Choroid plexus epithelial cell (primary cell): Measurements from ENCODE around the gene TPRA1.
"Not testable (repeated sequence)": the region's sequence is repeated elsewhere in the genome, so short reads cannot be mapped to it uniquely, and the experiment has no call there.

Experiments
- DNase-seq: peaks from one replicate; pipeline ENCODE4 v3.0.0-alpha.2; 2010; ENCODE audit warnings: low read depth
- H3K4me3 ChIP-seq: 2 replicates; pipeline ENCODE4 v1.5.1; 2011; ENCODE audit warnings: low read depth, mild to moderate bottlenecking, control low read depth, low read length, moderate library complexity
- TF ChIP-seq, protein P1 (sequence below): conservative IDR thresholded peaks from 2 replicates; pipeline ENCODE4 v1.5.1; 2011; ENCODE audit warnings: low read depth, mild to moderate bottlenecking, control low read depth, inconsistent platforms, low read length, moderate library complexity

TPRA1 gene

DNA sequence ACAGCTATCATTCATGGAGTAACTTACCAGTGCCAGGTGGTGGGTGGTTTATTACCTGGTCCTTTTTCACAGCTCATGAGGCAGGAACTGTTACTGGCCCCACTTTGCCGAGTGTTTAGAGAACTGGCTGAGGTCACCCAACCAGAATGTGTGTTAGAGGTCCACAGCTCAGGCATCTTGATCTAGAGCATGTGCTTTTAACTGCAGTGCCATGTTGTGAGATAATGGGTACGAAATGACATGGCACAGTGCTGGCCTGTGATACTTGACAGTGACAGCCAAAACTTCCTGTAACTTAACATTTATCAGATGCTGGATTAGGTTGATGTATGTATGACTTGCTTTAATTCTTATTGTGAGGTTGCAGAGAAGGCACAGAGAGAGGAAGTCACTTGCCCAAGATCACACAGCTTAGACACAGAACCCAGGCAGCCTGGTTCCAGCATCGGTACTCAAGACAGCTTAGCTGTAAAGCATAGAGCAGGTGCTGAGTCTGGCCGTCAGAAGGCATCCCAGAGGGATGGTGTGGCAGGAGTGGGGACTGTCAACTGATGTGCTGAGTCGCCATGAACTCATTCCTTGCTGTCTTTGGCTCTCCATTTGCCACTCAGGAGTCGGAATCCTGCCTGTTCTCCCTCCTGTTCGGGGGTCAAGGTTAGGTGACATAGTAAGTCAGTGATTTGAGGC is 17.3 kb upstream of the TPRA1 start:
- DNase-seq: no peak
- TF ChIP-seq, protein P1, sequence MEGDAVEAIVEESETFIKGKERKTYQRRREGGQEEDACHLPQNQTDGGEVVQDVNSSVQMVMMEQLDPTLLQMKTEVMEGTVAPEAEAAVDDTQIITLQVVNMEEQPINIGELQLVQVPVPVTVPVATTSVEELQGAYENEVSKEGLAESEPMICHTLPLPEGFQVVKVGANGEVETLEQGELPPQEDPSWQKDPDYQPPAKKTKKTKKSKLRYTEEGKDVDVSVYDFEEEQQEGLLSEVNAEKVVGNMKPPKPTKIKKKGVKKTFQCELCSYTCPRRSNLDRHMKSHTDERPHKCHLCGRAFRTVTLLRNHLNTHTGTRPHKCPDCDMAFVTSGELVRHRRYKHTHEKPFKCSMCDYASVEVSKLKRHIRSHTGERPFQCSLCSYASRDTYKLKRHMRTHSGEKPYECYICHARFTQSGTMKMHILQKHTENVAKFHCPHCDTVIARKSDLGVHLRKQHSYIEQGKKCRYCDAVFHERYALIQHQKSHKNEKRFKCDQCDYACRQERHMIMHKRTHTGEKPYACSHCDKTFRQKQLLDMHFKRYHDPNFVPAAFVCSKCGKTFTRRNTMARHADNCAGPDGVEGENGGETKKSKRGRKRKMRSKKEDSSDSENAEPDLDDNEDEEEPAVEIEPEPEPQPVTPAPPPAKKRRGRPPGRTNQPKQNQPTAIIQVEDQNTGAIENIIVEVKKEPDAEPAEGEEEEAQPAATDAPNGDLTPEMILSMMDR: no peak
- no peak overlapping the region for H3K4me3 ChIP-seq

DNA sequence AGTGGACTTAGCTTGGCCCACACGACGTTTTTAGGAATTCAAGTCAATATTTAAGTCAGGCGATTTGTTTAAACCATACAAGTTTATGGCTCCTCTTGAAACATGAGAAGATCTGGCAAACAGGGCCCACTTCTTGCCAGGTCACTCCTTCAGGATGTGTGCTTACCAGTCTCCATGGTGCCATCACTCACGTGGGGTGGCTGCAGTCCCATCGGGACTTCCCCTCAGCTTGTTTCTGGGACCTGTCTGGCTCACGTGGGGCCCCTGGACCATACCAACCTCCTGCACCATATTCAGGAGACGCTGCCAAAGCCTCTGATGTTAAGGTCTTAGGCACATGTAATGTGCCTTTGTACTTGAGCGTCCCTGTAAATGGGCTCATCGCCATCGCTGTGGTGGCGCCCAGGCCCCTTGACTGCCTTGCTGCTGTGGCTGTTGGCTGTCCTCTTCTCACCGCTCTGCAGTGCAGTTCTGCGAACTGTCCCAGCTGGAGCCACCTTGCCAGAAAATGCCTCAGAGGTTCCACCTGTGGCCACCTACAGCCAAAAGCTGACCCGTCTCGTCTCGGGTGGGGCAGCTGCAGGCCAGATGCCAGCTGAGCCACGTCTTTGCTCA is 16.6 kb upstream of the TPRA1 start:
- no peak for DNase-seq
- no peak overlapping the region for H3K4me3 ChIP-seq
- TF ChIP-seq, protein P1: no peak

DNA sequence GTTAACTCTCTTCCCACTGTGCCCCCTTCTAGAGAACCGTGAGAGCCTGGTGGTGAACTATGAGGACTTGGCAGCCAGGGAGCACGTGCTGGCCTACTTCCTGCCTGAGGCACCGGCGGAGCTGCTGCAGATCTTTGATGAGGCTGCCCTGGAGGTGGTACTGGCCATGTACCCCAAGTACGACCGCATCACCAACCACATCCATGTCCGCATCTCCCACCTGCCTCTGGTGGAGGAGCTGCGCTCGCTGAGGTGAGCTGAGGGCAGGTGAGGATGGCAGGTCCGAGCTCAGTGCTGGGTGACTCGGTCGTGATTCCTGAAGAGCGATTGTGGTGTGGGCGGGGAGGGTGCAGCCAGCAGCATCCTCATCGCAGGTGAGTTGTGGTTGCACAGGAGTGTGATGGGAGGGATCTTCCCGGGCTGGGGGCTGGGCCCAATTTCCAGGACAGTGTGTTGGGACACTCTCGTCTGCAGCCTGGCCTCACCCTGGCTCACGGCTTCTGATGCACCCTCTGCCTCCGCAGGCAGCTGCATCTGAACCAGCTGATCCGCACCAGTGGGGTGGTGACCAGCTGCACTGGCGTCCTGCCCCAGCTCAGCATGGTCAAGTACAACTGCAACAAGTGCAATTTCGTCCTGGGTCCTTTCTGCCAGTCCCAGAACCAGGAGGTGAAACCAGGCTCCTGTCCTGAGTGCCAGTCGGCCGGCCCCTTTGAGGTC is 15.7 kb upstream of the TPRA1 start:
- no peak overlapping the region for H3K4me3 ChIP-seq
- TF ChIP-seq, protein P1: no peak
- DNase-seq: no peak

DNA sequence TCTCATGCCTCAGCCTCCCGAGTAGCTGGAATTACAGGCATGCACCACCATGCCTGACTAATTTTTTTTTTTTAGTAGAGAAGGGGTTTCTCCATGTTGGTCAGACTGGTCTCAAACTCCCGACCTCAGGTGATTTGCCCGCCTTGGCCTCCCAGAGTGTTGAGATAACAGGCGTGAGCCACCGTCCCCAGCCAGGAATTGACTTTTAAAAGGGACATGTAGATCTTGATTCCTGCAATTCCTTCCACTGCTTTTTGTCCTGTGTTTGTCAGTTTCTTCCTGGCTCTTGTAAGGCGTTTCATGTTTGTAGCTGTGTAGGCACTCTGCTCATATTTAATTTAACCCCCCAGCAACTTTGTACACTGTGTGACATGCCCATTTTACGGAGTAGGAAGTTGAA is 15.0 kb upstream of the TPRA1 start:
- H3K4me3 ChIP-seq, DNase-seq: not testable (repeated sequence)

DNA sequence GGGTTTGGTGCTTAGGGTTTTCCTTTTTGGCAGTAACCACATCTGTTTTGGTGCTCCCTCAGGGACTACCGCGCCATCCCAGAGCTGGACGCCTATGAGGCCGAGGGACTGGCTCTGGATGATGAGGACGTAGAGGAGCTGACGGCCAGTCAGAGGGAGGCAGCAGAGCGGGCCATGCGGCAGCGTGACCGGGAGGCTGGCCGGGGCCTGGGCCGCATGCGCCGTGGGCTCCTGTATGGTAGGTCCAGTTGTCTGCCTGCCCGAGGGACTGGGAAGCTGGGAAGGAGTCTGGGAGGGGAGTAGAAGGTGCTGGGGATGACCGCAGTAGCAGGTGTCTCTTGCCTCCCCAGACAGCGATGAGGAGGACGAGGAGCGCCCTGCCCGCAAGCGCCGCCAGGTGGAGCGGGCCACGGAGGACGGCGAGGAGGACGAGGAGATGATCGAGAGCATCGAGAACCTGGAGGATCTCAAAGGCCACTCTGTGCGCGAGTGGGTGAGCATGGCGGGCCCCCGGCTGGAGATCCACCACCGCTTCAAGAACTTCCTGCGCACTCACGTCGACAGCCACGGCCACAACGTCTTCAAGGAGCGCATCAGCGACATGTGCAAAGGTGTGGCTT is 14.1 kb upstream of the TPRA1 start:
- DNase-seq: no peak
- H3K4me3 ChIP-seq: no peak overlapping the region
- TF ChIP-seq, protein P1: no peak

DNA sequence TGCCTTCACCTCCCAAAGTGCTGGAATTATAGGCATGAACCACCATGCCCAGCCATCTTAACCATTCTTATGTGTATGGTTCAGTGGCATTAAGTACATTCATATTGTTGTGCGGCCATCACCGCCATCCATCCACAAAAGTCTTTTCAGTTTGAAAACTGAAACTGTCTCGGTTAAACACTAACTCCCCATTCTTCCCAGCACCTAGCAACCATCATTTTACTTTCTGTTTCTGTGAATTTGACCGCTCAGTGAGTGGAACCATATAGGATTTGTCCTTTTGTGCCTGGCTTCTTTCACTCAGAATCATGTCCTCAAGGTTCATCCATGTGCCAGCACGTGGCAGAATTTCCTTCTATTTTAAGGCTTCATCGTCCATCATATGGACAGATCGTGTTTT is 13.5 kb upstream of the TPRA1 start:
- DNase-seq: no peak
- H3K4me3 ChIP-seq: no peak overlapping the region
- TF ChIP-seq, protein P1: no peak

DNA sequence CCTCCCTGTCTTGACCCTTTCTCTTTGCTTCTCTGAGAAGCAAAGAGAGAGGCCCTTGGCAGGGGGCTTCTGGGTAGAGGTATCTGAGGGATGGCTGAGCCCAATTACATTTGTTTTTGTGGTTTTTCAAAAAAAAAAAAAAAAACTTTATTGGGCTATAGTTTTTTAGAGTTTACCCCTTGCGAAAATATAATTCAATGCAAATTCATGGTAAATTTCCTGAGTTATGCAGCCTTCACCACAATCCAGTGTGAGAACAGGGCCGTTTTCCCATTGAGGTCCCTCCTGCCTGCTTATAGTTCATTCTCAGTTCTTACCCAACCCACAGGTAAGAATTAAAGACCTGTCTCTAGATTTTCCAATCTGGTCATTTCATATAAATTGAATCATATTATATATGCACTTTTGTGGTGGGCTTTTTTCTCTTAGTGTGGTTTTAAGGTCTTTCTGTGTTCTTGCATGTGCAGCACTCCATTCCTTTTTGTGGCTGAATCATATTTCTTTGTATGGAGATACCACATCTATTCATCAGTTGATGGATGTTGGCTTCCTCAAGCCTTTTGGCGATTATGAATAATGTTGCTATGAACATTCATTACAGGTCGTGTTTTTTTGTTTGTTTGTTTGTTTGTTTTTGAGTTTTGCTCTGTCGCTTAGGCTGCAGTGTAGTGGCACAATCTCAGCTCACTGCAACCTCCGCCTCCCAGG is 10.4 kb upstream of the TPRA1 start:
- TF ChIP-seq, protein P1: no peak

More for the DNA sequence above, 10.4 kb upstream of the TPRA1 start:
- no peak overlapping the region for H3K4me3 ChIP-seq
- DNase-seq: no peak
